Activated CD8-positive, alpha-beta memory T cell treated with anti-CD3 and anti-CD28 coated beads for 24 hours (primary cell): ENCODE results near the gene AGBL4.

Experiments used
- DNase-seq: peaks from one replicate; pipeline ENCODE4 v3.0.0-alpha.2; 2020

Gene AGBL4

GRCh38 chr1:48936436-48936835, 1087.3 kb downstream of the AGBL4 start:
- DNase-seq, result no peak

GRCh38 chr1:48932366-48932765, 1091.4 kb downstream of the AGBL4 start:
- DNase-seq, result no peak

- no peak for DNase-seq
These were observed 1092.1 kb downstream of the AGBL4 start for GRCh38 chr1:48931506-48932192.

- DNase-seq, result no peak
These were observed 1093.7 kb downstream of the AGBL4 start for GRCh38 chr1:48930011-48930410.

GRCh38 chr1:48924099-48924498, 1099.7 kb downstream of the AGBL4 start:
- DNase-seq, result no peak

- DNase-seq, result no peak
These were observed 1100.6 kb downstream of the AGBL4 start for GRCh38 chr1:48923116-48923515.

- DNase-seq, result no peak
These were observed 1102.9 kb downstream of the AGBL4 start for GRCh38 chr1:48920851-48921250.

- no peak for DNase-seq
These were observed 1105.7 kb downstream of the AGBL4 start for GRCh38 chr1:48917901-48918603.

- no peak for DNase-seq
These were observed 1106.7 kb downstream of the AGBL4 start for GRCh38 chr1:48917070-48917454.

- DNase-seq, result no peak
These were observed 1107.4 kb downstream of the AGBL4 start for GRCh38 chr1:48916130-48917069.

- DNase-seq, result no peak
These were observed 1115.1 kb downstream of the AGBL4 start for GRCh38 chr1:48908606-48909005.

- DNase-seq, result no peak
These were observed 1117.0 kb downstream of the AGBL4 start for GRCh38 chr1:48906729-48907128.

- no peak for DNase-seq
These were observed 1117.6 kb downstream of the AGBL4 start for GRCh38 chr1:48906164-48906563.

GRCh38 chr1:48903291-48903690, 1120.5 kb downstream of the AGBL4 start:
- no peak for DNase-seq

GRCh38 chr1:48898894-48899293, 1124.9 kb downstream of the AGBL4 start:
- DNase-seq, result no peak

- DNase-seq, result no peak
These were observed 1134.1 kb downstream of the AGBL4 start for GRCh38 chr1:48889615-48890014.

- no peak for DNase-seq
These were observed 1134.7 kb downstream of the AGBL4 start for GRCh38 chr1:48889082-48889481.

GRCh38 chr1:48887796-48888195, 1136.0 kb downstream of the AGBL4 start:
- DNase-seq, result no peak

GRCh38 chr1:48882020-48882419, 1141.7 kb downstream of the AGBL4 start:
- no peak for DNase-seq

GRCh38 chr1:48878191-48878940, 1145.4 kb downstream of the AGBL4 start:
- no peak for DNase-seq

GRCh38 chr1:48876330-48876785, 1147.4 kb downstream of the AGBL4 start:
- DNase-seq, result no peak

- DNase-seq, result no peak
These were observed 1148.0 kb downstream of the AGBL4 start for GRCh38 chr1:48875552-48876329.
